ENCODE measurements around the gene MAML2. TPM values are rescaled to one million over a fixed set of nuclear protein-coding genes. Genes with fewer than 3 reads are reported as not detected.
A peak's percentile ranks its signal among the peaks of the same experiment; 100 is the strongest.

The MAML2 gene
- total and polyA plus RNA-seq, 2 experiments from 2014 or later, result 4.7 to 15.3 TPM

DNA sequence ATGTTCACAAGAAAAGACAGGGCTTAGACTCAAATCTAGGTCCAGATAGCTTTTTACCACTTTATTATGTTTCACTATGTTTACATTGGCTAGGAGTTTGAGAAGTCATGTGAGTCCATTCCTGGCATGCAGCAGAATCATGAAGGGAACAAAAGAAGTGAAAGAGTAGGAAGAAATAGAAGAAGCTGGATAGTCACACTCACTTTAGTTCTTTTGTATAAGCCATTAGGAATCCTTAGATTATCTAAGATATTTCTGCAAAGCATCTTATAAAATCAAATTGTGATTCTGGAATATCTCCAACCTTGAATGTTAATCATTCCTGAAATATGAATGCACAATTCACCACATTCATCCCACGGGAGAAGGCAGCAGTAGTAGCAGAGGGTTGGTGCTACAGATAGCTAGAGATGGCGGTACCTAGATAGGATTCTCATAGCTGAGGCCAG, 31.9 kb downstream of the MAML2 start:
- Histone ChIP-seq H3K9me2 (replicated peaks; ENCODE audit: insufficient read depth) (no peaks in the 10 kb centered on the region), H3K9me3 (ENCODE audit: low read depth) (no peaks in the 10 kb centered on the region), H3K4me3 (no peak overlapping the region), H3K4me2 (peak overlapping the region; percentile 50), H2AFZ (no peak overlapping the region), H3K27me3 (no peaks in the 10 kb centered on the region), H4K20me1 (ENCODE audit: insufficient read depth, poor library complexity, severe bottlenecking) (no peaks in the 10 kb centered on the region), H3K27ac (peak overlapping the region; percentile 78), H3K36me3 (replicated peaks; ENCODE audit: insufficient read depth, low read depth) (no peaks in the 10 kb centered on the region), H3K79me2 (peaks cover 63% of the 10 kb centered on the region), H3K4me1 (ENCODE audit: insufficient read depth) (peaks cover 45% of the 10 kb centered on the region)
- DNase-seq (ENCODE audit: low spot score), result peak; percentile 34
- TF ChIP-seq EZH2 (IDR thresholded peaks at IDR 0.05; ENCODE audit: borderline replicate concordance) (no peak), EZH2phosphoT487 (IDR thresholded peaks at IDR 0.05; ENCODE audit: low read depth, severe bottlenecking, unreplicated experiment) (no peak)
- TF ChIP-seq, protein P1, sequence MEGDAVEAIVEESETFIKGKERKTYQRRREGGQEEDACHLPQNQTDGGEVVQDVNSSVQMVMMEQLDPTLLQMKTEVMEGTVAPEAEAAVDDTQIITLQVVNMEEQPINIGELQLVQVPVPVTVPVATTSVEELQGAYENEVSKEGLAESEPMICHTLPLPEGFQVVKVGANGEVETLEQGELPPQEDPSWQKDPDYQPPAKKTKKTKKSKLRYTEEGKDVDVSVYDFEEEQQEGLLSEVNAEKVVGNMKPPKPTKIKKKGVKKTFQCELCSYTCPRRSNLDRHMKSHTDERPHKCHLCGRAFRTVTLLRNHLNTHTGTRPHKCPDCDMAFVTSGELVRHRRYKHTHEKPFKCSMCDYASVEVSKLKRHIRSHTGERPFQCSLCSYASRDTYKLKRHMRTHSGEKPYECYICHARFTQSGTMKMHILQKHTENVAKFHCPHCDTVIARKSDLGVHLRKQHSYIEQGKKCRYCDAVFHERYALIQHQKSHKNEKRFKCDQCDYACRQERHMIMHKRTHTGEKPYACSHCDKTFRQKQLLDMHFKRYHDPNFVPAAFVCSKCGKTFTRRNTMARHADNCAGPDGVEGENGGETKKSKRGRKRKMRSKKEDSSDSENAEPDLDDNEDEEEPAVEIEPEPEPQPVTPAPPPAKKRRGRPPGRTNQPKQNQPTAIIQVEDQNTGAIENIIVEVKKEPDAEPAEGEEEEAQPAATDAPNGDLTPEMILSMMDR (IDR thresholded peaks at IDR 0.05; ENCODE audit: poor library complexity), result no peak
- WGBS (ENCODE audit: low lambda C conversion rate, missing lambda C conversion rate), result 54% methylated on average over 2 of the region's 2 CpGs

DNA sequence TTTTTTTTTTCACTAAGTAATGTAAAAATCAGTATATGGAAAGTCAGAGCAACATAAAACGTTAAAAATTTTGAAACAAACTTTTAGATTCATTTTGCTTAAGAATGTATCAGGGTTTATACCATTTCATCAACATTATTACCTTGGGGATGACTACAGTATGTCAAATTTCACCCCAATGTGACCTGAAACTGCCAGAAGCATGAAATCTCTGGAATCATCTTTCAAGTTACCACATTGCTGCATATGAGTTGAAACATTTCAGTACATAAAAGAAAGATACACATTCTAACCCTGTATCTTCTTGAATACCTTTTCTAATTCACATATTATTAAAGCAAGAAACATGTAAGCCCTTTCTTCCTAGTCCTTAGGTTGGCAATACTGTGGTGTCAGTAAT, 32.8 kb downstream of the MAML2 start:
- Histone ChIP-seq H3K9me2 (replicated peaks; ENCODE audit: insufficient read depth) (no peaks in the 10 kb centered on the region), H3K27ac (peak overlapping the region; percentile 78)
- no peak for DNase-seq (ENCODE audit: low spot score)

DNA sequence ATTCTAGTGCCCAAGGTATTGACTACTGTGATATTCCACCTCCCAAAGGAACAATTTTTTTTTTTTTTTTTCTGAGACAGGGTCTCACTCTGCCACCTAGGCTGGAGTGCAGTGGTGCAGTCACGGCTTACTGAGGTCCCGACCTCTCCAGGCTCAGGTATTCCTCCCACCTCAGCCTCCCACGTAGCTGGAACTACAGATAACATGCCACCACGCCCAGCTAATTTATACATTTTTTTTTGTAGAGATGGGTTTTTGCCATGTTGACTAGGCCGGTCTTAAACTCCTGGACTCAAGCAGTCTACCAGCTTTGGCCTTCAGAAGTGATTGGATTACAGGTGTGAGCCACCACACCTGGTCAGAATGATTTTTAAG, 33.4 kb downstream of the MAML2 start:
- TF ChIP-seq EZH2phosphoT487 (IDR thresholded peaks at IDR 0.05; ENCODE audit: low read depth, severe bottlenecking, unreplicated experiment), result no peak
- no peaks in the 10 kb centered on the region for H4K20me1 ChIP-seq (ENCODE audit: insufficient read depth, poor library complexity, severe bottlenecking)
- DNase-seq (ENCODE audit: low spot score), result no peak
- no peak overlapping the region for H2AFZ ChIP-seq
- peaks cover 63% of the 10 kb centered on the region for H3K79me2 ChIP-seq
- no peaks in the 10 kb centered on the region for H3K9me3 ChIP-seq (ENCODE audit: low read depth)
- no peak overlapping the region for H3K4me3 ChIP-seq
- no peak overlapping the region for H3K27ac ChIP-seq
- no peak overlapping the region for H3K4me2 ChIP-seq
- H3K4me1 ChIP-seq (ENCODE audit: insufficient read depth), result peaks cover 45% of the 10 kb centered on the region
- no peaks in the 10 kb centered on the region for H3K36me3 ChIP-seq (replicated peaks; ENCODE audit: insufficient read depth, low read depth)
- no peaks in the 10 kb centered on the region for H3K9me2 ChIP-seq (replicated peaks; ENCODE audit: insufficient read depth)
- no peaks in the 10 kb centered on the region for H3K27me3 ChIP-seq
- 74% methylated on average over 5 of the region's 5 CpGs for WGBS (ENCODE audit: low lambda C conversion rate, missing lambda C conversion rate)

More for the DNA sequence above, 32.8 kb downstream of the MAML2 start:
- peaks cover 63% of the 10 kb centered on the region for H3K79me2 ChIP-seq
- no peaks in the 10 kb centered on the region for H3K27me3 ChIP-seq
- H2AFZ ChIP-seq, result no peak overlapping the region
- peaks cover 48% of the 10 kb centered on the region for H3K4me1 ChIP-seq (ENCODE audit: insufficient read depth)
- H3K4me2 ChIP-seq, result no peak overlapping the region
- H3K36me3 ChIP-seq (replicated peaks; ENCODE audit: insufficient read depth, low read depth), result no peaks in the 10 kb centered on the region
- H4K20me1 ChIP-seq (ENCODE audit: insufficient read depth, poor library complexity, severe bottlenecking), result no peaks in the 10 kb centered on the region
- no peak overlapping the region for H3K4me3 ChIP-seq
- no peaks in the 10 kb centered on the region for H3K9me3 ChIP-seq (ENCODE audit: low read depth)
- TF ChIP-seq EZH2 (IDR thresholded peaks at IDR 0.05; ENCODE audit: borderline replicate concordance) (no peak), EZH2phosphoT487 (IDR thresholded peaks at IDR 0.05; ENCODE audit: low read depth, severe bottlenecking, unreplicated experiment) (no peak)
- TF ChIP-seq, protein P1 (IDR thresholded peaks at IDR 0.05; ENCODE audit: poor library complexity), result no peak
- WGBS (ENCODE audit: low lambda C conversion rate, missing lambda C conversion rate), result 88% methylated on average over 1 of the region's 1 CpG

DNA sequence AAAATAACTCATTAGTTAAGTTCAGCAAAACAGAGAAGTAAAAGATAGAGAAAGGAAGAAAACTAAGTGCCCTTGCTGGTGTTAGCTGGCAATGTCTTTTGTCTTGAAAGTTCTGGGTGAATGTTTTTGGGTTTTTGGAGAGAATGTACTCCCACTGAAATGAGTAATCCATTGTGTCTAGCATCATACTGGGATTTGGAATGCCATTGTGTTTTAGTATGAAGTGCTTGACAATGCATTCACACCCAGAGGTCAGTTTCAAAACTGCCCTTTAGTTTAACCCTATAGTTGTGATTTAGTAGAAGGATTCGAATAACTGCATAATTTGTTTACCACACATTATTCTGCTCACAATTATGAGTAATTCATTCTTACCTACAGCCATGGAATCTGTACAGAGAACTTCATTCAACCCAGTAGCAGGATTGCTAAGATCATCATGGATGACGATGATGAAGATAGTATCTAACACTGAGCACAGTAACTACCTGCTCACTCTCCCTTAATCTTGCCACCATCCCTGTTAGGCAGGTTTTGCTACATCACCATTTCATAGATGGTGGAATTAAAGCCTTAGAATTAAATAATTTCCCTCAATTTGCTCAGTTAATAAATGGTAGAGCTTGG, 33.9 kb downstream of the MAML2 start:
- H3K27ac ChIP-seq, result no peak overlapping the region
- 92% methylated on average over 2 of the region's 2 CpGs for WGBS (ENCODE audit: low lambda C conversion rate, missing lambda C conversion rate)
- no peak overlapping the region for H2AFZ ChIP-seq
- H3K79me2 ChIP-seq, result peaks cover 65% of the 10 kb centered on the region
- H3K4me3 ChIP-seq, result no peak overlapping the region
- no peaks in the 10 kb centered on the region for H3K9me3 ChIP-seq (ENCODE audit: low read depth)
- H3K4me2 ChIP-seq, result no peak overlapping the region
- H4K20me1 ChIP-seq (ENCODE audit: insufficient read depth, poor library complexity, severe bottlenecking), result no peaks in the 10 kb centered on the region
- peaks cover 43% of the 10 kb centered on the region for H3K4me1 ChIP-seq (ENCODE audit: insufficient read depth)
- no peaks in the 10 kb centered on the region for H3K9me2 ChIP-seq (replicated peaks; ENCODE audit: insufficient read depth)
- H3K36me3 ChIP-seq (replicated peaks; ENCODE audit: insufficient read depth, low read depth), result no peaks in the 10 kb centered on the region
- TF ChIP-seq, protein P1 (IDR thresholded peaks at IDR 0.05; ENCODE audit: poor library complexity), result no peak
- TF ChIP-seq EZH2 (IDR thresholded peaks at IDR 0.05; ENCODE audit: borderline replicate concordance) (no peak), EZH2phosphoT487 (IDR thresholded peaks at IDR 0.05; ENCODE audit: low read depth, severe bottlenecking, unreplicated experiment) (no peak)
- H3K27me3 ChIP-seq, result no peaks in the 10 kb centered on the region
- no peak for DNase-seq (ENCODE audit: low spot score)

All from hepatocyte (in vitro differentiated cells).